GM19193 (cell line): Measurements from ENCODE around the gene ZNF880.

Experiments used
- POLR2A ChIP-seq: IDR thresholded peaks from 4 replicates; pipeline ENCODE4 v1.6.1; 2011; ENCODE audit not compliant: insufficient read depth, insufficient read length; ENCODE audit errors: extremely low read depth

ZNF880 gene

GRCh38 chr19:52415711-52416110 is 46.0 kb downstream of the ZNF880 start:
- no peak for TF ChIP-seq POLR2A

- TF ChIP-seq POLR2A: no peak
Observed at GRCh38 chr19:52428937-52429336, 59.2 kb downstream of the ZNF880 start, which contains the start of gene ZNF534. ZNF534 (plus strand) TSS chr19:52429148; CDS start chr19:52431475, 2,327 bp downstream.
